GM18499 (cell line): ENCODE results near the gene ATP9B.
A peak's percentile ranks its signal among the peaks of the same experiment; 100 is the strongest.

ENCODE experiments used
- ATAC-seq: cut with Tn5 transposase; IDR thresholded peaks from one replicate; pipeline ENCODE4 v1.9.1; 2021; ENCODE audit warnings: moderate number of reproducible peaks; ENCODE audit not compliant: insufficient read depth, unreplicated experiment

ATP9B gene

GRCh38 chr18:79418236-79418635, 349.0 kb downstream of the ATP9B start:
- ATAC-seq = no peak

DNA sequence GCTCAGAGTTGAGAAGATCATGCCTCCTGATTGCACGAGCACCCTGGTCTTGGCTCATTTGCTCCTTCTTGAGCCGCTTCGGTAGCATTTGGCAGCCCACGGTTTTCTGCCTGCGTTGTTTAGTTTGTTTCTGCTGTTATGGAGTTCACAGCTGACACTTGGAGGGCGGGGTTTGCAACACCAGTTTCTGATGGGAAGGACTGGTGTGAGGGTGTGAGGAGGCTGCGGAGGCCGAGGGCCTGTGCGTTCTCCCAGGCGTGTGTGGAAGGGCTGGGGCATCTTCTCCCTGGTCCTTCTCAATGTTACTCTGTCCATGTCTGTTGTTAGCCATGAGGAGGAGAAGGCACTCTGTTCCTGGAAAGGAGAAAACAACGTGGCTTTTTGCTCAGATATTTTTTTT, 349.4 kb downstream of the ATP9B start:
- ATAC-seq = no peak

GRCh38 chr18:79420033-79420745, 351.0 kb downstream of the ATP9B start:
- ATAC-seq = no peak

GRCh38 chr18:79421275-79421857, 352.2 kb downstream of the ATP9B start:
- no peak for ATAC-seq

DNA sequence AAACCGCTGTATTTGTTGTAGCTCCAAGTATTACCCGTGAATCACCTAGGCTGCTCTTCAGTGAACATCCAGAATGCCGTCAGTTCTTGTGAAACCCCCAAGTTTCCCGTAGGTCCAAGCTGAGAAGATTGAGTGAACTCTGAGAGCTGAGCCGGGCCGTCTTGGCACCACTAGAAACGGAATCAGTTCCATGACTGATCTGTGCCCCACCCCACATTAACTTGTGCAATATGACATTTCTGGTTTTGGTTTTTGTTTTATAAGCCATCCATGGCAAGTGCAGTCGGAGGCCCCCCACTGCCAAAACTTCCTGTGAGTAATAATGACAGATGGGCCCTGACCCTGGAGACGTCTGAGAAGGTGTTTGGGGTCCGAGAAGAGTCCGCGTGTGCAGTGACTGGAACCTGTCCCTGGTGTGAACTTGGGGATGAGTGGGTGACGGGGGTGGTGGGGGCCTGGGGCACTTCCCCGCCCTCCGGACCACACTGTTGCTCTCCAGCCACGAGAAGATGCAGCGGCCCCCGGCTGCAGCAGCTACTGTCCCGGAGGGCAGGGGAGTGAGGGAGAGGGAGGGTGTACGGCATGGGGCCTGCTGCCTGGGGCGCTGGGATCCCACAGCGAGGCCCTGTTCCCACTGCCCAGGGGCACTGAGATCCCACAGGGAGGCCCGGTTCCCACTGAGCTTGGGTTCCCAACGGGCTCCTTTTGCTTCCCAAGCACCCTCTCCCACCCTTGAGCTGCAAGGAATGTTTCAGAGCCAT, 353.0 kb downstream of the ATP9B start:
- peak; percentile 67 for ATAC-seq

- no peak for ATAC-seq
Measured at GRCh38 chr18:79422783-79423165, 353.6 kb downstream of the ATP9B start.

GRCh38 chr18:79423211-79424007, 354.2 kb downstream of the ATP9B start:
- ATAC-seq = no peak

DNA sequence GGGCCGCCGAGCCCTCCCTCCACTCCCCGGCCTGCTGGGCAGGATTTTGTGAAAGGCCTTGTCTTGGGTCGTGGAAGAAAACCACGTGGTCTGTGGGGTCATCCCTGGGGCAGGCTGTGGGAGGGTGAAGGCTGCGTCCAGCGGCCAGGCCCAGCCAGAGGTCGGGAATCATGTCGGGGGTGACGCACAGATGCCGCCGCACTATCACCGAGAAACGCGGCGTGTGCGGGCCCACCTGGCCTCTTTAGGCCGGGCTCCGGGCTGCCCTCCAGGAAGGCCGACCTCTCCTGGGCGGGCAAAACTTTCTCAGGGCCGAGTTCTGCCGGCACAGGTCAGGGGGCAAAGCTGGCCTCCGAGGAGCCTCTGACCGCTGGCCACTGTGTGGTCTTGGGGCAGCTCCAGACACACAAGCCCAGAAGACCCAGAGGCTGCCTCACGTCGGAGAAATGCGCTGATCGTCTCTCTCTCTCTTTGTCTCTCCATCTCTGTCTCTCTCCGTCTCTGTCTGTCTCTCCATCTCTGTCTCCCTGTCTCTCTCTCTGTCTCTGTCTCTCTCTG, 354.9 kb downstream of the ATP9B start:
- ATAC-seq = no peak

DNA sequence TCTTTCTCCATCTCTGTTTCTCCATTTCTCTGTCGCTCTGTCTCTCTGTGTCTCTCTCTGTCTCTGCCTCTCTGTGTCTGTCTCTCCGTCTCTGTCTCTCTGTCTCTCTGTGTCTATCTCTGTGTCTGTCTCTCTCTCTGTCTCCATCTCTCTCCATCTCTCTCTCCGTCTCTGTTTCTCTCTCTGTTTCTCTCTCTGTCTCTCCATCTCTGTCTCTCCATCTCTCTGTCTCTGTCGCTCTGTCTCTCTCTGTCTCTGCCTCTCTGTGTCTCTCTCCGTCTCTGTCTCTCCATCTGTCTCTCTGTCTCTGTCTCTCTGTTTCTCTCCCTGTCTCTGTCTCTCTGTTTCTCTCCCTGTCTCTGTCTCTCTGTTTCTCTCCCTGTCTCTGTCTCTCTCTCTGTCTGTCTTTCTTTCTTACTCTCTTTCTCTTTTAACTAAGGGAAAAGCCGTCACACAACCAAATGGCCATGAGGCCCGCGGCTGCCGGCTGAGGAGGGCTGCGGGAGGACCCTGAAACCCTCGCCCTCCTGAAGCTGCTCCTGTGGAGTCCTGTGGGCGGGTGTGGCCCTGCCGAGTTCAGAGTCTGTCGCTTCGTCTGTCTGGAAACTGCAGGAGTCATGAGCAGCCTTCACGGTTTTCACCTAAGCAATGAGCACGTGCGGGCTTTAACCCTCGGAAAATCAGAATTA, 355.8 kb downstream of the ATP9B start:
- no peak for ATAC-seq

DNA sequence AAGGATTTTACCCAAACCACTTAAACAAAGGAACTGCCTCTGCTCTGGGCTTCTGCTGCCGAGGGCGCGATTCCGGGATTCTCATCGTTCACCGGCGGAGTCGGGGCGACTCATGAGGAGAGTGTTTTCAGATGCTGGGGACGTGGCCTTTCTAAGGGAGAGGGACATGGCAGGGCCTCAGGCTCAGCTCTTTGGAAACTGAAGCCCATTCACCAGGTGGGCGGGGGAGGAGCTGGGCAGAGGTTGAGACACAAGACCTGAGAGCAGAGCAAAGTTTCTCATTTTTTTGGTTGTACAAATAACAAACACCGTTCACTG, 356.3 kb downstream of the ATP9B start:
- ATAC-seq = no peak

GRCh38 chr18:79426376-79427300, 357.4 kb downstream of the ATP9B start:
- ATAC-seq = no peak

- ATAC-seq = no peak
Measured at GRCh38 chr18:79427368-79428225, 358.4 kb downstream of the ATP9B start.
